ENCODE data around the gene DYSF. TPM values are rescaled to one million over a fixed set of nuclear protein-coding genes. Genes with fewer than 3 reads are reported as not detected.

DYSF gene
- total RNA-seq, 1 experiment from 2014 or later: 0.89 TPM

DNA sequence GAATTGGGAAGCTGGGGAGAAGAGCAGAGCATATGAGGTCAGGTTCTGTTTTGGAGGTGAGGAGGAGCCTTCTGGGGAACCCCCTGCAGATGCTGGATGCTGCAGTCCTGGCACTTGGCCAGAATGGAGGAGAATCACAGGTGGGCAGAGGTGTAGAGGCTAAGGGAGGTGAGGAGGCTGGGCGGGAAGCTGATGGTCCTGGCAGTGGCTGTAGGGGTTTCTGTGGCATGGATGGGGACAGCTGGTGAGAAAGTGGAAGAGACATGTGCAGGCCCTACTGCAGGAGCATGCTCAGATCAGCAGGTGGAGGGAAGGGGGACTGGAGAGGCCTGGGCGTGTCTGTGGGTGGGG, 101.3 kb downstream of the DYSF start:
- BruUV-seq (replicated peaks): no TSS peak
- no peak overlapping the region for H3K9ac ChIP-seq (ENCODE audit: low read length)
- intact Hi-C loops (cut with micrococcal nuclease): no loop called here
- no peaks in the 10 kb centered on the region for H3K9me3 ChIP-seq (ENCODE audit: control insufficient read depth in 1 of 2, insufficient read depth in 1 of 2, low read depth in 1 of 2, low read length in 2 of 2)
- H3K36me3 ChIP-seq (ENCODE audit: control insufficient read depth in 1 of 2, insufficient read depth in 2 of 2, low read length in 2 of 2): no peaks in the 10 kb centered on the region
- H2AFZ ChIP-seq (ENCODE audit: low read depth, low read length, poor library complexity, severe bottlenecking): no peak overlapping the region
- H3K9me2 ChIP-seq (ENCODE audit: insufficient read depth): no peaks in the 10 kb centered on the region
- POLR2A ChIA-PET: no interaction called here
- no peaks in the 10 kb centered on the region for H4K20me1 ChIP-seq (ENCODE audit: insufficient read depth)
- DNase-seq (ENCODE audit: low read depth, low spot score): no peak
- no peaks in the 10 kb centered on the region for H3K79me2 ChIP-seq (ENCODE audit: insufficient read depth, low read length)
- H3K27me3 ChIP-seq (ENCODE audit: insufficient read depth, low read length): no peaks in the 10 kb centered on the region
- no peak overlapping the region for H3K4me2 ChIP-seq (ENCODE audit: low read length)
- TF ChIP-seq, protein P1, sequence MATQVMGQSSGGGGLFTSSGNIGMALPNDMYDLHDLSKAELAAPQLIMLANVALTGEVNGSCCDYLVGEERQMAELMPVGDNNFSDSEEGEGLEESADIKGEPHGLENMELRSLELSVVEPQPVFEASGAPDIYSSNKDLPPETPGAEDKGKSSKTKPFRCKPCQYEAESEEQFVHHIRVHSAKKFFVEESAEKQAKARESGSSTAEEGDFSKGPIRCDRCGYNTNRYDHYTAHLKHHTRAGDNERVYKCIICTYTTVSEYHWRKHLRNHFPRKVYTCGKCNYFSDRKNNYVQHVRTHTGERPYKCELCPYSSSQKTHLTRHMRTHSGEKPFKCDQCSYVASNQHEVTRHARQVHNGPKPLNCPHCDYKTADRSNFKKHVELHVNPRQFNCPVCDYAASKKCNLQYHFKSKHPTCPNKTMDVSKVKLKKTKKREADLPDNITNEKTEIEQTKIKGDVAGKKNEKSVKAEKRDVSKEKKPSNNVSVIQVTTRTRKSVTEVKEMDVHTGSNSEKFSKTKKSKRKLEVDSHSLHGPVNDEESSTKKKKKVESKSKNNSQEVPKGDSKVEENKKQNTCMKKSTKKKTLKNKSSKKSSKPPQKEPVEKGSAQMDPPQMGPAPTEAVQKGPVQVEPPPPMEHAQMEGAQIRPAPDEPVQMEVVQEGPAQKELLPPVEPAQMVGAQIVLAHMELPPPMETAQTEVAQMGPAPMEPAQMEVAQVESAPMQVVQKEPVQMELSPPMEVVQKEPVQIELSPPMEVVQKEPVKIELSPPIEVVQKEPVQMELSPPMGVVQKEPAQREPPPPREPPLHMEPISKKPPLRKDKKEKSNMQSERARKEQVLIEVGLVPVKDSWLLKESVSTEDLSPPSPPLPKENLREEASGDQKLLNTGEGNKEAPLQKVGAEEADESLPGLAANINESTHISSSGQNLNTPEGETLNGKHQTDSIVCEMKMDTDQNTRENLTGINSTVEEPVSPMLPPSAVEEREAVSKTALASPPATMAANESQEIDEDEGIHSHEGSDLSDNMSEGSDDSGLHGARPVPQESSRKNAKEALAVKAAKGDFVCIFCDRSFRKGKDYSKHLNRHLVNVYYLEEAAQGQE (IDR thresholded peaks at IDR 0.05; ENCODE audit: low read depth): no peak
- TF ChIP-seq EZH2 (IDR thresholded peaks at IDR 0.05) (no peak), ZFX (IDR thresholded peaks at IDR 0.05) (no peak), SP1 (IDR thresholded peaks at IDR 0.05; ENCODE audit: low read depth) (no peak)
- TF ChIP-seq, protein P2, sequence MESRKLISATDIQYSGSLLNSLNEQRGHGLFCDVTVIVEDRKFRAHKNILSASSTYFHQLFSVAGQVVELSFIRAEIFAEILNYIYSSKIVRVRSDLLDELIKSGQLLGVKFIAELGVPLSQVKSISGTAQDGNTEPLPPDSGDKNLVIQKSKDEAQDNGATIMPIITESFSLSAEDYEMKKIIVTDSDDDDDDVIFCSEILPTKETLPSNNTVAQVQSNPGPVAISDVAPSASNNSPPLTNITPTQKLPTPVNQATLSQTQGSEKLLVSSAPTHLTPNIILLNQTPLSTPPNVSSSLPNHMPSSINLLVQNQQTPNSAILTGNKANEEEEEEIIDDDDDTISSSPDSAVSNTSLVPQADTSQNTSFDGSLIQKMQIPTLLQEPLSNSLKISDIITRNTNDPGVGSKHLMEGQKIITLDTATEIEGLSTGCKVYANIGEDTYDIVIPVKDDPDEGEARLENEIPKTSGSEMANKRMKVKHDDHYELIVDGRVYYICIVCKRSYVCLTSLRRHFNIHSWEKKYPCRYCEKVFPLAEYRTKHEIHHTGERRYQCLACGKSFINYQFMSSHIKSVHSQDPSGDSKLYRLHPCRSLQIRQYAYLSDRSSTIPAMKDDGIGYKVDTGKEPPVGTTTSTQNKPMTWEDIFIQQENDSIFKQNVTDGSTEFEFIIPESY (IDR thresholded peaks at IDR 0.05; ENCODE audit: extremely low read depth, insufficient replicate concordance, low read length): no peak
- RAD21 ChIA-PET (ENCODE audit: low non-redundant PET in 1 of 2, low total read pairs in 2 of 2, uncharacterized antibody in 2 of 2, unreplicated experiment in 2 of 2): no interaction called here
- peaks cover 0 to 10% of the 10 kb centered on the region in 2 experiments; a peak in 1 of 4 replicates for H3K4me1 ChIP-seq (ENCODE audit: control insufficient read depth in 1 of 2, insufficient read depth in 2 of 2, low read length in 2 of 2)
- CTCF ChIA-PET: no interaction called here
- ATAC-seq: no peak
- no peak overlapping the region for H3K27ac ChIP-seq (ENCODE audit: low read depth, low read length)
- no peak overlapping the region for H3K4me3 ChIP-seq (replicated peaks in 1 of 2; ENCODE audit: low read depth in 1 of 2, low read length in 2 of 2)
